Posterior cingulate gyrus (tissue), 11 donors: ENCODE data around the gene SPEF1.
A peak's percentile ranks its signal among the peaks of the same experiment; 100 is the strongest.

Experiments
- DNase-seq, 10 donors: peaks; one replicate each; pipeline versions ENCODE4 v3.0.0 to v3.0.0-alpha.2; 2020 to 2021; ENCODE audit warnings: mixed read lengths in 3 of 10
- intact Hi-C: fragments of 100-400 bp; cut with DNase I; formaldehyde crosslinking; loops from one replicate; pipeline ENCODE4 v1.15.1; 2023

The SPEF1 gene

DNA sequence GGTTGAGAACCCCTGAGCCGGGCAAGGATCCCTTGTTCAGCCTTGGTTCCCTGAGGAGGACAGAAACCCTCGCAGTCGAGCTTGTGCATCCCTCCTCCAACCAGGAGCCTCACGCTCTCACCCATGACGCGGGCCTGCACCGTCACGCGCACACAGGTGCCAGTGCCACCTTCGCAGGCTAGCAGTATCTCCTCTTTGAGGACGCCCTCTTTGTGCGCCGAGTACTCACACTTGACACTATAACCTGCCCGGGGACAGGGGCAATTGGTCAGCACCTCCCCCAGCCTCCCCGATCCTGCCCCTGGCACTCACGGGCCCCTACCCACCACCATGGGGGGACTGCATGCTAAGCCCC lies 27.0 kb downstream of the SPEF1 start:
- peak in 1 of 10 donors; percentile 80 for DNase-seq
- intact Hi-C loops = no loop called here

DNA sequence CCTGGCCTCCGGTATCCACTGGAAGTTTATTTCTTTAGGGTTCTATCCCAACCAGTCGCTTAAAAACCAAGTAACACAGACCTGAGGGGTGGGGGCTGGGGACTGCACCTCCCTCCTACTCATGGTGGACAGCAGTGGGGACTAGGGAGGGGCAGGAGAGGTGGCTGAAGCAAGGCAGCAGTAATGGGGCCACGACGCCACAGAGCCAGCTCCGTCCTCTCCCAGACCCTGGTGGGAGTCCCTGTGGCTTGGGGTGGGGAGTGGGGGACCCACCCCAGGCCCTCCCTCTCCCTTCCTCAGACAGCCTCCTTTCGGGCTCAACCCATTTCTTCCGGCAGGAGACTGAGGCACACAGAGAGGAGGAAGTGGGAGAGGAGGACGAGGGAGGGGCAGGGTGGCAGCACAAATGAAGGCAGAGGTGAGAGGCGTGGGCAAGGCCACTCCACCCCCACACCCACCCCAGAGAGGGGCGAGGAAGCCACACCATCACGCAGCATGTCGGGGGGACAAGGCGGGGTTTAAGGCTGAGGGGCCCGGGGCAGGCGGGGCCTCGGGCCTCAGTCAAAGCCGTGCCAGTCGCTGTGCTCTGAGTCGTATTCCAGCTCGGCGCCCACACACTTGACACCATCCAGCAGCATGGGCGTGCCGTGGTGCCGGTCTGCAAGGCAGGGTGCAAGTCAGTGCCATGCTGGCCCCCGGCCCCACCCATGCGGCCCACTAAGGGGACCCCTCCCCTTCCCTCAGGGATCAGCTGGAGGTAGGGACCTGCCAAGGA lies 27.6 kb downstream of the SPEF1 start:
- intact Hi-C loops = no loop called here
- DNase-seq = peak in 1 of 10 donors; percentile 89

GRCh38 chr20:3753098-3753497 lies 28.1 kb downstream of the SPEF1 start:
- peak in 5 of 10 donors; percentile 49 to 65 (median 59) for DNase-seq
- intact Hi-C loops = no loop called here

DNA sequence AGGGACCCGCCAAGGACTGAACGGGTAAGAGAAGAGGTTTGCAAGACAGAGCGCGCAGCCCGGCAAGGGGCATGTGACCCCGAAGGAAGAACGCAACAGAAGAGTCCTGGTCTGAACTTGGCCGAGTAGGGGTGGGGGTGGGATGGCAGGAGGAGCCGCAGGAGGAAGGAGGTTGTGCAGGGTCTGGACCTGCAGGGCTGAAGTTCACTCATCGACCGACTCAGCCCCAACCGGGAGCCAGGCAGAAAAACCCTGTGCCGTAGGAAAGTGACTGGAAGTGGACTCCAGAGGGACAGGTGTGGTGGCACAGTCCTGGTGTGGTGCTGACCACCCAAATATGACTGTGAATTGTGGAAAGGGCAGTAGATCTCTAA lies 28.9 kb downstream of the SPEF1 start:
- no peak for DNase-seq
- intact Hi-C loops = no loop called here

DNA sequence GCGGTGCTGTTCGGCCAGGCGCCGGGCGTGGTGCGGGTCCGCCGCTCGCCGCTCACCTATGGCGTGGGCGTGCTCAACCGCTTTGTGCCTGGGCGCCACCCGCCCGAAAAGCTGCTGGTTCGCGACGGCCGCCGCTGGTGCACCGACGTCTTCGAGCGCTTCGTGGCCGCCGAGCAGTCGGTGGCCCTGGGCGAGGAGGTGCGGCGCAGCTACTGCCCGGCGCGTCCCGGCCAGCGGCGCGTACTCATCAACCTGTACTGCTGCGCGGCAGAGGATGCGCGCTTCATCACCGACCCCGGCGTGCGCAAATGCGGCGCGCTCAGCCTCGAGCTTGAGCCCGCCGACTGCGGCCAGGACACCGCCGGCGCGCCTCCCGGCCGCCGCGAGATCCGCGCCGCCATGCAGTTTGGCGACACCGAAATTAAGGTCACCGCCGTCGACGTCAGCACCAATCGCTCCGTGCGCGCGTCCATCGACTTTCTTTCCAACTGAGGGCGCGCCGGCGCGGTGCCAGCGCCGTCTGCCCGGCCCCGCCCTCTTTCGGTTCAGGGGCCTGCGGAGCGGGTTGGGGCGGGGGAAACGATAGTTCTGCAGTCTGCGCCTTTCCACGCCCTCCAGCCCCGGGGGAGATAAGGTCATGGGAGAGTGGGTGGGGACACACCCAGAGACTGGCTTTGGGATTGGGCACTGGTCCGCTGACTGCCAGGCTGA lies 29.4 kb downstream of the SPEF1 start:
- no peak for DNase-seq
- intact Hi-C loops = no loop called here

GRCh38 chr20:3751305-3751674 lies 30.0 kb downstream of the SPEF1 start:
- intact Hi-C loops = no loop called here
- no peak for DNase-seq

- peak in 5 of 10 donors; percentile 45 to 90 (median 49) for DNase-seq
- intact Hi-C loops = no loop called here
Measured at GRCh38 chr20:3749689-3750531, 31.3 kb downstream of the SPEF1 start.

DNA sequence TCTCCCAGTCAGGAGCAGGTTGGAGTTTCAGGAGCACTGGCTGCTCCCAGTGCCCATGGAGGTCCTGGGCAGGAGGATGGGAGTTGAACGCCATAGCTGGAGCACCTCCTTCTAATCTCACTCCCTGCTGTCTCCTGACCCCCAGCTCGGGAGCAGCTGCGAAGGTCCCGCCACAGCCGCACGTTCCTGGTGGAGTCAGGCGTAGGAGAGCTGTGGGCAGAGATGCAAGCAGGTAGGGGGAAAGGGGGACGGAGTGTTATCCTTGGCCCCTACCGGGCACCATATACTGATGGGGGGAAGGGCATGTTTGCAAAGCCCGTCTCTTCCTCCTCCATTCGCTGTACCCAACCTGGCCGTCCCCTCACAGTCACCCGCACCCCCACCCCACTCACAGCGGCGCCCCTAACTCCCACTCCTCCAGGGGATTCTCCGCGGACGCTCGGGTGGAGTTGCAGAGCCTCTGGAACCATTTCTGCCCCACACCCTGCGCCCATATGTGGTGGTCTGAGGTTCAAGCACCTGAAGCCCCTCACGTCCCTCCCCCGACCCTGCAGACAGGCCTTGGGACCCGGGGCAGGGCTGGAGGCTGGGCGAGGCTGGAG lies 32.1 kb downstream of the SPEF1 start:
- intact Hi-C loops = no loop called here
- peak in 1 of 10 donors; percentile 45 for DNase-seq

DNA sequence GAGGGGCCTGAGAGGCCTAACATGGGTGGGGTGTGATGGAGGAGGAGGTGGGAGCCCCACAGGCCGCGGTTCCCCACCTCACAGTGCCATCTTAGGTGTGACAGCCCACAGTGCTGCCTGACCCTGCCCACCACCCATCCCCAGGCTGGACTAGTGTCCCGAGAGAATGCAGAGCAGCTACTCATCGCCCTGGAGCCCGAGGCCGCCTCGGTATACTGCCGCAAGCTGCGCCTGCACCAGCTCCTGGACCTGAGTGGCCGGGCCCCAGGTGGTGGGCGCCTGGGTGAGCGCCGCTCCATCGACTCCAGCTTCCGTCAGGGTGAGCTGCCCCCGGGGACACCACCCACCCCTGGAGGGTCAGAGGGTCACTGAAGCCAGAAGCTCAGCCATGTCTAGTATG lies 33.2 kb downstream of the SPEF1 start:
- no peak for DNase-seq
- intact Hi-C loops = no loop called here

- no peak for DNase-seq
- intact Hi-C loops = no loop called here
Measured at GRCh38 chr20:3747471-3747870, 33.8 kb downstream of the SPEF1 start.

- peak in 2 of 10 donors; percentile 39 to 74 for DNase-seq
- intact Hi-C loops = no loop called here
Measured at GRCh38 chr20:3745686-3746173, 35.5 kb downstream of the SPEF1 start.

DNA sequence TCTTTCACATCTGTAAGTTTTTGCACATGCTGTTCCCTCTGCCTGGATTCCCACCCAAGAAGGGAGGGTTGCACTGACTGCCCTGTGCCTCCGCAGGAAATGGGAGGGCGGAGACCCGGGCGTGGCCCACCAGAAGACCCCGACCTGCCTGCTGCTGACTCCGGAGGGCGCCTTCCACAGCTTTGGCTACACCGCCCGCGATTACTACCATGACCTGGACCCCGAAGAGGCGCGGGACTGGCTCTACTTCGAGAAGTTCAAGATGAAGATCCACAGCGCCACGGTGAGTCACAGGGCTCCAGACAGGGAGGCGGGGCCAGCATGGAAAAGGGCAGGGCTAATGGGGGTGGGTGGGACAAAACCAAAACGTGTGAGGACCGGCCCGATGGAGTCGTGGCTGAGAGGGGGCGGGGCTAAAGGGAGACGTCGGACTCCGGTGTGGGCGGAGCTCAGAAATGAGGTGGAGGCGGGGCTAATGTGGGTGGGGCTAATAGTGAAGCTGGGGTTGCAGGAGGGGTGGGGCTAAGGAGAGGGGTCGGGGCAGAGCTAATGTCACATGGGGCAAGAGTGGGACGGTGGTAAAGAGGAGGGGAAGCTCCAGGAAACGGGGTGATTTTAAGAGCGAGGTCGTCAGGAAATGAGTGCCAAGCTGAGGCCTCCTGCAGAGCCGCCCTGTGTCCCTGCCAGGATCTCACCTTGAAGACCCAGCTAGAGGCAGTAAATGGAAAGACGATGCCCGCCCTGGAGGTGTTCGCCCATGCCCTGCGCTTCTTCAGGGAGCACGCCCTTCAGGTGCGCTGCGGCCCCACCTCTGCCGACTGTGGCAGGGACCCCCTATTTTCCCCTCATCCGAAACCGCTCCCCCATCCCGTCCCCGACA lies 36.2 kb downstream of the SPEF1 start:
- intact Hi-C loops = no loop called here
- peak in 4 of 10 donors; percentile 33 to 87 (median 71) for DNase-seq

GRCh38 chr20:3744037-3744436 lies 37.2 kb downstream of the SPEF1 start:
- peak in 2 of 10 donors; percentile 10 to 13 for DNase-seq
- intact Hi-C loops = no loop called here

DNA sequence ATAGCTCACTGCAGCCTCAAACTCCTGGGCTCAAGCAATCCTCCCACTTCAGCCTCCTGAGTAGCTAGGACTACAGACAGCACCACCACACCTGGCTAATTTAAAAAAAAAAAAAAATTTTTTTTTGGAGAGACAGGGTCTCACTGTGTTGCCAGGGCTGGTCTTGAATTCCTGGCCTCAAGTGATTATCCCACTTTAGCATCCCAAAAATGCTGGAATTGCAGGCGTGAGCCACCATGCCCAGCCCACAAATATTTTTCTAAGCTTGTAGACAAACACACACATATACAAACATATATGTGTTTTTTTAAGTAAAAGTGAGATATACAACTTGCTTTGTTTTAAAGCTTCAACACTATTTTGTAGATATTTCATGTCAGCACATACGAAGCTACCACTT lies 38.0 kb downstream of the SPEF1 start:
- intact Hi-C loops = no loop called here
- peak in 2 of 10 donors; percentile 2 to 10 for DNase-seq

DNA sequence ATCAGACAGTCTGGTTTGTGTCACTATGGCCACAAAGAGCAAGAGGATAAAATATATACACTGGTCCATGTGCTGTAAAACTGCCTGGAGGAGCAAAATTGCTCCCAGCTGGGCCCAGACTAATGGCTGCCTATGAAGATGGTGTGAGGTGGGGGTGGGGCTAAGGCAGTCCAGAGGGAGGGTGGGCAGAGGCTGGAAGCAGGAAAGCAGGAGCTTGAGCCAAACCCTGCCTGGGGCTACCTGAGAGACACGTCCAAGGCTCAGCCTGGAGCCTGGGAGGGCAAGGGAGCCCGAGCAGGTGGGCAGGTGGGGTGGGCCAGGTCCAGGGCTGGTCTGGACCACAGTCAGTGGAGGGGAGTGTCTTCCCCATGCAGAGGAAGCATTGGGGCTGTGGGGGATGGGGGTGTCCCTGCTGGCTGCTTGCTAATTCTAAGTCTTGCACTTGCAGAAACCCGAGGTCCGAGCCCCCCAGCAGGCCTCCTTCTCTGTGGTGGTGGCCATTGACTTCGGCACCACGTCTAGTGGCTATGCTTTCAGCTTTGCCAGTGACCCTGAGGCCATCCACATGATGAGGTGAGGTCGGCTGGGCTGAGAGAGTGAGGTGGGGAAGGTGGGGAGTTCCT lies 39.3 kb downstream of the SPEF1 start:
- intact Hi-C loops = no loop called here
- peak in 4 of 10 donors; percentile 18 to 62 (median 46) for DNase-seq

DNA sequence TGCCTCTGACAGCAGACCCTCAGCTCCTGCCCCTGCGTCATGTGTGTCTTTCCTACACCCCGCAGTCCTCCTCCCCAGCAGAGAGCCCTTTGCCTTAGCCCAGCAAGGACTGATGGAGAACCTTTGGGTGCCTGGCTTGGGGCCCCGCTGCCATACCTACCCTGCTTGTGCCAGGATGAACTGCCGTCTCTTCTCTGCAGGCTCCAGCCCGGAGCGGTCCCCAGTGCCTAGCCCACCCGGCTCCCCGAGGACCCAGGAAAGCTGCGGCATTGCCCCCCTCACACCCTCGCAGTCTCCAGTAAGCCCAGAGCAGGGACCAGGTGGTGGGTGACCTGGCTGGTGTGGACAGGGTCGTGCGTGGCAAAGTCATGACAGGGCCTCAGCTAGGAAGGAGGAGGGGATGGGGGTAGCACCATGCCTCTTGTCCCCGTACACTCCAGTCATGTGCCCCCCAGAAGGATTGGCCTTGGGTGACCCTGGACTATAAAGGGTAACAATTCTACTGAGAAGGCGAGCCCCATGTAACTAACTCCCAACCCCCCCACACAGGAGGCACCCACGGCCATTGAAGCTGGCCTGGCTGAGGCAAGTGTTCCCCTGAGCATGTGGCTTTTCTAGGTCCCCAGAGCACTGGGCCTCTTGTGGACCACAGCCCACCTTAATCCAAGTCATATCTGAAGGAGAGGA lies 40.5 kb downstream of the SPEF1 start:
- intact Hi-C loops = no loop called here
- DNase-seq = peak in 3 of 10 donors; percentile 16 to 59 (median 58)

DNA sequence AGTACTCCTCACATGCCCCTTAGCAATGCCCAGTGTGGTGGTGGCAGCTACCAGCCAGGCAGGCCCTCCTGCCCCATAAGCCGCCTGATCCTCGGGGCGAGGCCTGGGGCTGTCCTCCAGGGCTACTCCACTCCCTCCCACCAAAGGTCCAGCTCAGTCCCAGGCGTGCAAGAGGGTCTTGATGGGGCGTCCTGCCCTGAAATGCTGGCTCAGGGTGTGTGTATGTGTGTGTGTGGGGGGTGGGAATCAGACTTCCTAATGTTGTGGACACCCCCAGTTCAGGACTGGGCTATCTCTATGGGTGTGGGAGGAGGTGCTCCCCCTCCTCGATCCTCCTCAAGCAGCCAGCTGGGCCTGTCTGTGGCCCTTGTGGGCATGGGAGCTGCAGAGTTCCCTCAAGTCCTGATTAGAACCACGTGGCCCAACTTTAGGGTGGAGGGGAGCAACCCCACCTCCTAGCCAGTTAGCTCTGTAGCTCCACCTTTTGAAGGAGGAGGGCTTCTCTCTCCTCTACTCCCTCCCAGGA lies 41.3 kb downstream of the SPEF1 start:
- peak in 2 of 10 donors; percentile 1 to 39 for DNase-seq
- intact Hi-C loops = no loop called here
